Spleen (tissue), 7 donors: Measurements from ENCODE around the gene TMIGD2.

Experiments
- POLR2A ChIP-seq, 3 donors: fragments of 450-650 bp; IDR thresholded peaks; one replicate each; pipeline ENCODE4 v1.5.1; 2017; ENCODE audit warnings: antibody characterized with exemption in 3 of 3, mild to moderate bottlenecking in 1 of 3
- POLR2AphosphoS5 ChIP-seq, 3 donors: sonication (generic); formaldehyde crosslinking; IDR thresholded peaks; one replicate each; pipeline ENCODE4 v1.5.1; 2017; ENCODE audit warnings: antibody characterized with exemption in 3 of 3
- TF ChIP-seq, protein P1 (sequence below), 11 experiments: fragments of 200-600 bp in 7 of 11; fragments of 450-650 bp in 4 of 11; sonication (generic) in 4 of 11; IDR thresholded peaks in 8 of 11; conservative IDR thresholded peaks in 3 of 11; 1 replicate in 7 of 11; 2 replicates in 4 of 11; pipeline versions ENCODE4 v1.4.0 to v1.8.0; 2016 to 2021; ENCODE audit warnings: antibody characterized with exemption in 11 of 11, inconsistent platforms in 4 of 11, mild to moderate bottlenecking in 1 of 11
- donor health status: DM: no; HTN: no; CAD: no; lungs with moderate emphysema.
- donor health status: DM: no; HTN: no; CAD: no.
- donor health status: DM: no; HTN: no; CAD: no.

DNA sequence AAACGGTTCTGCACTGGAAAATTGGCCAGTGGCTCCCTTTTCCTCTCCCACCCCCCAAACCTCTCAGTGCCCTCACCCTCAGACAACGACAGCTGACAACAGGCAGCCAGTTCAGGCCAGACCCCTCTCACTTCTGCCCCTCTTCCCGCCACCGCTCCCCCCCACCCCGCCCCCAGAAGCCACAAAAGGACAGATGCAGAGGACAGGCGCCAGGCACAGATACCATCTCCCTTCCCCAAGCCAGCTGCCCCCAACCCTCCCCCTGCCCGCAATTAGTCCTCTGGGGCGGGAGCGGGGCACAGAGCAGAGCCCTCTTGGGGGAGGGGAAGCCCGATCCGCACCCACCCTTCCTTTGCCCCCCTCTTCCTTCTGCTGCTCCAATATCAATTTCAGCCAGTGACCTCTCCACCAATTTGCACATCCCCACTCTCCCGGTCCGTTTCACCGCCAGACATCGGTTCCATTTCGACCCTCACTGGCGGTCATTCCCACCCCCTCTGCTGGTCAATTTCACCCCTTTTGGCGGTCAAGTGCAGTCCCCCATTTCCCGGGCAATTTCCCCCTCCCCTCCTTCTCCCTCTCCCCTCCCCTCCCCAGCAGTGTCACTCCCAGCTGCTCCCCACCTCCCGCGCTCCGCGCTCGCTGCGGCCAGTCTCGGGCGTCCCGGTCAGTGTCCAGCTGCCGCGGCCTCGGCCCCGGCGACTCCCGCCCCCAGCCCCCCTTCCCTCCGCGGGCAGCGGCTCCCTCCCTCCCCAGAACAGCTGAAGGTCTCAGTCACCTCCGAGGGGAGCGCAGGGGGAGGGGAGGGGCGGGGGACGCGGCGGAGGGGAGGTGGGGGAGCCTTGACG is 23.5 kb downstream of the TMIGD2 start, which contains the start of gene SHD:
- TF ChIP-seq, protein P1, sequence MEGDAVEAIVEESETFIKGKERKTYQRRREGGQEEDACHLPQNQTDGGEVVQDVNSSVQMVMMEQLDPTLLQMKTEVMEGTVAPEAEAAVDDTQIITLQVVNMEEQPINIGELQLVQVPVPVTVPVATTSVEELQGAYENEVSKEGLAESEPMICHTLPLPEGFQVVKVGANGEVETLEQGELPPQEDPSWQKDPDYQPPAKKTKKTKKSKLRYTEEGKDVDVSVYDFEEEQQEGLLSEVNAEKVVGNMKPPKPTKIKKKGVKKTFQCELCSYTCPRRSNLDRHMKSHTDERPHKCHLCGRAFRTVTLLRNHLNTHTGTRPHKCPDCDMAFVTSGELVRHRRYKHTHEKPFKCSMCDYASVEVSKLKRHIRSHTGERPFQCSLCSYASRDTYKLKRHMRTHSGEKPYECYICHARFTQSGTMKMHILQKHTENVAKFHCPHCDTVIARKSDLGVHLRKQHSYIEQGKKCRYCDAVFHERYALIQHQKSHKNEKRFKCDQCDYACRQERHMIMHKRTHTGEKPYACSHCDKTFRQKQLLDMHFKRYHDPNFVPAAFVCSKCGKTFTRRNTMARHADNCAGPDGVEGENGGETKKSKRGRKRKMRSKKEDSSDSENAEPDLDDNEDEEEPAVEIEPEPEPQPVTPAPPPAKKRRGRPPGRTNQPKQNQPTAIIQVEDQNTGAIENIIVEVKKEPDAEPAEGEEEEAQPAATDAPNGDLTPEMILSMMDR (IDR thresholded peaks at IDR 0.05 in 8 of 11, conservative IDR thresholded peaks at IDR 0.05 in 3 of 11) = no peak
- TF ChIP-seq POLR2A (IDR thresholded peaks at IDR 0.05) = no peak
- TF ChIP-seq POLR2AphosphoS5 (IDR thresholded peaks at IDR 0.05) = no peak
